Mesothelial cell of epicardium (in vitro differentiated cells): Measurements from ENCODE around the gene ATP2B1. TPM values are rescaled to one million over a fixed set of nuclear protein-coding genes. Genes with fewer than 3 reads are reported as not detected.
A peak's percentile ranks its signal among the peaks of the same experiment; 100 is the strongest.

Source experiments
- DNase-seq, 2 experiments: peaks; one replicate each; pipeline ENCODE4 v3.0.0; 2021; ENCODE audit warnings: low spot score in 2 of 2; ENCODE audit not compliant: unreplicated experiment in 2 of 2
- H3K27ac Mint-ChIP-seq: 2 replicates; pipeline ENCODE4 v1.8.0; 2021; ENCODE audit warnings: mixed read lengths
- H3K27me3 Mint-ChIP-seq: 2 replicates; pipeline ENCODE4 v1.8.0; 2021; ENCODE audit warnings: low read depth, mixed read lengths
- H3K36me3 Mint-ChIP-seq: 2 replicates; pipeline ENCODE4 v1.8.0; 2021; ENCODE audit warnings: mixed read lengths
- H3K4me1 Mint-ChIP-seq: 2 replicates; pipeline ENCODE4 v1.8.0; 2021; ENCODE audit warnings: mixed read lengths
- H3K4me3 Mint-ChIP-seq: 2 replicates; pipeline ENCODE4 v1.8.0; 2021; ENCODE audit warnings: mild to moderate bottlenecking, moderate library complexity, mixed read lengths
- H3K9me3 Mint-ChIP-seq: 2 replicates; pipeline ENCODE4 v1.8.0; 2021; ENCODE audit warnings: mixed read lengths
- CTCF ChIP-seq: fragments of 200-600 bp; sonication (generic); IDR thresholded peaks from one replicate; pipeline ENCODE4 v1.5.0; 2021; ENCODE audit warnings: antibody characterized with exemption; ENCODE audit not compliant: unreplicated experiment
- total RNA-seq: library from RNA; stranded (reverse); gene quantifications from 3 replicates; pipeline ENCODE4 v1.2.1, GENCODE V29; 2021

Gene ATP2B1
- total RNA-seq, 1 donor from 2014 or later: 131 TPM

GRCh38 chr12:89662623-89663022 lies 46.0 kb downstream of the ATP2B1 start:
- Mint-ChIP-seq H3K4me3 (no peak overlapping the region), H3K9me3 (peaks cover 13% of the 10 kb centered on the region), H3K36me3 (peaks cover 15% of the 10 kb centered on the region), H3K27ac (no peak overlapping the region), H3K27me3 (no peaks in the 10 kb centered on the region), H3K4me1 (peaks cover 43% of the 10 kb centered on the region)
- DNase-seq: no peak
- no peak for TF ChIP-seq CTCF

DNA sequence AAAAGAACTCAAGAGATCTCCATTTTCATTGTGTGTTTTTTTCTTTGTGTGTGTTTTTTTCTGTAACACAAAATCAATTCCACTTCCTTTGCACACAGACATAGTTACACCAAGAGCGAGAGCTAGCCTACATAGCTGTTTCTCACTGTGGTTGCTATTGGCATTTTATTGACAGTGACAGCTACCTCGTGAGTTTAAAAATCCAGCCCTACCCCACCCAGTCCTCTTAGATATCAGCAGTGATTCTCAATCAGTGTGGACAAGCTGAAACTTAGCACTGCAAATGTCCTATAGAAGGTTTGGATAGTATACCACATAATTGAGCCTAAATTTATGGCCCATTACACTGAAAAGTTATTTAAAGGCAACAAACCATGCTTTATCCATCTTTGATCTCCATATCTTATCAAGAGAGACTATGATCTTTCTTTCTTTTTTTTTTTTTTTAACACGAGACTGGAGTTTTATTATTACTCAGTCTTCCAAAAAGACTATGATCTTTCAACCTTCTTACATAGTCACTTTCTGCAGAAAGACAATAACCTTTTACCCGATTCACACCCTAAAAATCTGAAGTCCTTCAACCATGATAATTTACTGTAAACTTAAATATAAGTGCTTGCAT lies 46.8 kb downstream of the ATP2B1 start:
- no peak for TF ChIP-seq CTCF
- H3K27me3 Mint-ChIP-seq: no peaks in the 10 kb centered on the region
- no peak for DNase-seq
- H3K27ac Mint-ChIP-seq: no peak overlapping the region
- no peak overlapping the region for H3K4me3 Mint-ChIP-seq
- peaks cover 7% of the 10 kb centered on the region for H3K36me3 Mint-ChIP-seq
- H3K9me3 Mint-ChIP-seq: peaks cover 5% of the 10 kb centered on the region
- peaks cover 51% of the 10 kb centered on the region for H3K4me1 Mint-ChIP-seq

- Mint-ChIP-seq H3K27ac (no peak overlapping the region), H3K4me3 (no peak overlapping the region), H3K36me3 (peaks cover 9% of the 10 kb centered on the region), H3K27me3 (no peaks in the 10 kb centered on the region), H3K4me1 (peaks cover 55% of the 10 kb centered on the region), H3K9me3 (no peaks in the 10 kb centered on the region)
- TF ChIP-seq CTCF: no peak
- no peak for DNase-seq
Measured at GRCh38 chr12:89657739-89658138, 50.9 kb downstream of the ATP2B1 start.

GRCh38 chr12:89657066-89657465 lies 51.6 kb downstream of the ATP2B1 start:
- no peak for DNase-seq
- Mint-ChIP-seq H3K27me3 (no peaks in the 10 kb centered on the region), H3K27ac (no peak overlapping the region), H3K36me3 (peaks cover 9% of the 10 kb centered on the region), H3K4me1 (peaks cover 51% of the 10 kb centered on the region), H3K4me3 (no peak overlapping the region), H3K9me3 (no peaks in the 10 kb centered on the region)
- no peak for TF ChIP-seq CTCF

GRCh38 chr12:89655841-89656240 lies 52.8 kb downstream of the ATP2B1 start:
- no peak overlapping the region for H3K4me3 Mint-ChIP-seq
- peaks cover 11% of the 10 kb centered on the region for H3K36me3 Mint-ChIP-seq
- H3K27me3 Mint-ChIP-seq: no peaks in the 10 kb centered on the region
- H3K4me1 Mint-ChIP-seq: peaks cover 44% of the 10 kb centered on the region
- DNase-seq: no peak
- no peaks in the 10 kb centered on the region for H3K9me3 Mint-ChIP-seq
- no peak for TF ChIP-seq CTCF
- peak overlapping the region; percentile 15 for H3K27ac Mint-ChIP-seq

DNA sequence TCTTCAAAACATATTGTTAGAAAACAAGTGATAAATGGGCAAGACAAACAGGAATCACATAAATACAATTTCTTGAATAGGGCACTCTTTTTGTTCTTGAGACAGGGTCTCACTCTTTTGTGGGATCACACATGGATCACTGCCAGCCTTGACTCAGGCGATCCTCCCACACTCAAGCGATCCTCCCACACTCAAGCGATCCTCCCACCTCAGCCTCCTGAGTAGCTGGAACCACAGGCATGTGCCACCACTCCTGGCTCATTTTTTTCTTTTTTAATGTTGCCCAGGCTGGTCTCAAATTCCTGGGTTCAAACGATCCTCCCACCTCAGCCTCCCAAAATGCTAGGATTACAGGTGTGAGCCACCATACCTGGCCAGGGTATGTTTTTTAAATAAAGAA lies 57.4 kb downstream of the ATP2B1 start:
- Mint-ChIP-seq H3K4me3 (no peak overlapping the region), H3K36me3 (peaks cover 28% of the 10 kb centered on the region), H3K9me3 (peaks cover 7% of the 10 kb centered on the region), H3K27ac (no peak overlapping the region), H3K4me1 (peaks cover 10% of the 10 kb centered on the region), H3K27me3 (no peaks in the 10 kb centered on the region)
- no peak for DNase-seq
- TF ChIP-seq CTCF: no peak
